ENCODE data around the gene NAPEPLD.
"Not testable (repeated sequence)": the region's sequence is repeated elsewhere in the genome, so short reads cannot be mapped to it uniquely, and the experiment has no call there.

Gene NAPEPLD

DNA sequence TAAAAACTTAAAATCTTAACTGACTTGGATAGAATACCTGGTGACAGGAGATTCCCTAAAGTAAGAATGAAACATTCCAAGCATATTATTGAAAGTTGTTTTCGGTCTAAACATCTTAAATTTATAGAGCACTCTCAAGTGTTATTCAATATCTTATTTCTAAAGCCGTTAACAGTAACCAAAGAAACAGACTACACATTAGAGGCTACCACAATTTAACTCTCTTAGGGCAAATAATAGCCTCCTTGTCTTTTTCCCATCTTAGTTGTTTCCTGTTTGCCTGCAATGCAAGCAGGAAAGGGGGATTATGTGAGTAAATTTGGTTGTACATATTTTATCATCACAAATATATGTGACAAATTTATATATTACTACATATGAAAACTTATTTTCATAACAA lies 31.4 kb downstream of the NAPEPLD start:
- H3K36me3 ChIP-seq = peaks cover 11% of the 10 kb centered on the region
- TF ChIP-seq CTCF (IDR thresholded peaks at IDR 0.05) = no peak
- no peaks in the 10 kb centered on the region for H3K9me3 ChIP-seq
- no peak overlapping the region for H3K27ac ChIP-seq
- H3K4me3 ChIP-seq (ENCODE audit: low read depth in 1 of 2, low read length in 1 of 2) = no peak overlapping the region
- no peaks in the 10 kb centered on the region for H3K4me1 ChIP-seq (ENCODE audit: control insufficient read depth in 1 of 2, insufficient read depth in 1 of 2, low read depth in 1 of 2, low read length in 1 of 2)
- H3K27me3 ChIP-seq = no peaks in the 10 kb centered on the region

- H3K9me3 ChIP-seq = no peaks in the 10 kb centered on the region
Measured at GRCh38 chr7:103116991-103117390, 31.9 kb downstream of the NAPEPLD start.

DNA sequence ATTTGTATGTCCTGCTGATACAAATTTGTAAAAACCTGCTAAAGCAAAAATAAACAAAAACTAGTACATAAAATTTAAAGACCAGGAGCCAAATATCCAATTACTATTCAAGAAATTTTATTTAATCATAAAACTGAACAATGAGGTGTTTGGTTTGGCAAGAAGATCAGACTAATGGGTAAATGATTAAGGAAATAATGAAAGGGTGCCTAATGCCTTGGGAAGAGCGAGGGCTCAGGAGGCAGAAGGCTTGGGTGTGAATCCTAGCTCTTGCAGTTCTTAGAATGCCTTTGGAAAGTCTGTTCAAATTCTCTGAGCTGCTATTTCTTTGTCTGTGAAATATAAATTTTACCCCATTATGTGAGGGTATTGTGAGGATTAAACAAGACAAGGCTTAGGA lies 32.4 kb downstream of the NAPEPLD start:
- Histone ChIP-seq H3K9me3 (no peaks in the 10 kb centered on the region), H3K36me3 (peaks cover 11% of the 10 kb centered on the region)

More at GRCh38 chr7:103116991-103117390, 31.9 kb downstream of the NAPEPLD start:
- Histone ChIP-seq H3K4me3 (ENCODE audit: low read depth in 1 of 2, low read length in 1 of 2) (no peak overlapping the region), H3K27ac (no peak overlapping the region), H3K36me3 (peaks cover 11% of the 10 kb centered on the region), H3K27me3 (no peaks in the 10 kb centered on the region), H3K4me1 (ENCODE audit: control insufficient read depth in 1 of 2, insufficient read depth in 1 of 2, low read depth in 1 of 2, low read length in 1 of 2) (no peaks in the 10 kb centered on the region)
- no peak for TF ChIP-seq CTCF (IDR thresholded peaks at IDR 0.05)

DNA sequence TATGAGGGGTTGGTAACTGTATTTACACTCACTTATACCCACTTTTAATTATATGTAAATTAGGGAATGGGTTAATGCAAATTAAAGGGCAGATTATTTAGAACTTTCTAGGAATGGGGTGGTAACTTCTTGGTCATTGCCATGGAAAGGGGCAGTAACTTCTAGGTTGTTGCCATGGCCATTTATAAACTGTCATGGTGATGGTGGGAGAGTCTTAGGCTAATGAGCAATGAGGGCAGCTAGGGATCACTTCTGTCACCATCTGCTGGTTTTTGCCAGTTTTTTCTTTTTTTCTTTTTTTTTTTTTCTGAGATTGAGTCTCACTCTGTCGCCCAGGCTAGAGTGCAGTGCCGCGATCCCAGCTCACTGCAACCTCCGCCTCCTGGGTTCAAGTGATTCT lies 33.1 kb downstream of the NAPEPLD start:
- H3K27me3 ChIP-seq = no peaks in the 10 kb centered on the region
- H3K9me3 ChIP-seq = no peaks in the 10 kb centered on the region
- no peak overlapping the region for H3K27ac ChIP-seq
- no peak for TF ChIP-seq CTCF (IDR thresholded peaks at IDR 0.05)
- H3K4me3 ChIP-seq (ENCODE audit: low read depth in 1 of 2, low read length in 1 of 2) = no peak overlapping the region
- peaks cover 5% of the 10 kb centered on the region for H3K36me3 ChIP-seq
- no peaks in the 10 kb centered on the region for H3K4me1 ChIP-seq (ENCODE audit: control insufficient read depth in 1 of 2, insufficient read depth in 1 of 2, low read depth in 1 of 2, low read length in 1 of 2)

More for the DNA sequence above, 32.4 kb downstream of the NAPEPLD start:
- H3K4me1 ChIP-seq (ENCODE audit: control insufficient read depth in 1 of 2, insufficient read depth in 1 of 2, low read depth in 1 of 2, low read length in 1 of 2) = no peaks in the 10 kb centered on the region
- H3K27ac ChIP-seq = no peak overlapping the region
- no peaks in the 10 kb centered on the region for H3K27me3 ChIP-seq
- H3K4me3 ChIP-seq (ENCODE audit: low read depth in 1 of 2, low read length in 1 of 2) = no peak overlapping the region
- TF ChIP-seq CTCF (IDR thresholded peaks at IDR 0.05) = no peak

DNA sequence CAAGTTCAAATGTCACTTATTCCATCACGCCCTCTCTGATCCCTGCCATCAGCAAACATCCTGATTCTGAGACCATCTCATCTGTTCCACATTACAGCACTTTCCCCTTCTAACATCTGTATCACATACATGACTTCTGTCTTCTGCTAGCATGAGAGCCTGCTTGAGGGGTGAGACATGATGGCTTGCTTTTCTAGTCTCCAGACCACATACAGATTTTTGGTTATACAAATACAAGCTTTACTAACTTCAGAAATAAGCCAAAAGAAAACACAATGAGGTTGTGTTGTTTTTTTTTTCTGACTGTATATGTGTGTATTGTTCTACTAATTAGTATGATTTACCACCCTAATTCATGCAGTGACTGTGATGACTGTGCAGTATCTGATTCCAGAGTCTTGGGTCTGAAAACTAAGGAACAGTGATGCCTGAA lies 34.3 kb downstream of the NAPEPLD start:
- no peak overlapping the region for H3K27ac ChIP-seq
- peaks cover 2% of the 10 kb centered on the region for H3K36me3 ChIP-seq
- no peaks in the 10 kb centered on the region for H3K4me1 ChIP-seq (ENCODE audit: control insufficient read depth in 1 of 2, insufficient read depth in 1 of 2, low read depth in 1 of 2, low read length in 1 of 2)
- no peak for TF ChIP-seq CTCF (IDR thresholded peaks at IDR 0.05)
- H3K27me3 ChIP-seq = no peaks in the 10 kb centered on the region
- H3K9me3 ChIP-seq = no peaks in the 10 kb centered on the region
- no peak overlapping the region for H3K4me3 ChIP-seq (ENCODE audit: low read depth in 1 of 2, low read length in 1 of 2)

DNA sequence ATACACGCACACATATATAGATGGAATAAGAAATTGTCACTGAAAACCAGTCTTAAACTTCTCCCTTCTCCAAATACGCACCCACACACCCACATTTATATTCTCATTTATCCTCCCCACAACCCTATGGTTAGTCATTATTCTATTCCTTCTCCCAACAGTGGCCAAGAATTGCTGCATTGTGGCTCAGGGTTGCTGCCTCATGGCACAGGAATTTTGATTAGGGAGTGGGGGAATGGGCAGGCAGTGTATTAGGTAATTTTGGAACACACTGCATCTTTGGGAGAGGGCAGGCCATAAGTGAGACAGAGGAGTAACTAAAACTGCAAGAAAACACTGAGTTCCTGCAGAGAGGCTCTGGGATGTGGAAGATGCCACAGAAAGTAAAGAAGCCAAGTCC lies 35.7 kb downstream of the NAPEPLD start:
- Histone ChIP-seq H3K4me3 (ENCODE audit: low read depth in 1 of 2, low read length in 1 of 2) (no peak overlapping the region), H3K27me3 (no peaks in the 10 kb centered on the region), H3K36me3 (no peaks in the 10 kb centered on the region), H3K9me3 (no peaks in the 10 kb centered on the region), H3K27ac (no peak overlapping the region), H3K4me1 (ENCODE audit: control insufficient read depth in 1 of 2, insufficient read depth in 1 of 2, low read depth in 1 of 2, low read length in 1 of 2) (no peaks in the 10 kb centered on the region)
- TF ChIP-seq CTCF (IDR thresholded peaks at IDR 0.05) = no peak

GRCh38 chr7:103106703-103107070 lies 42.2 kb downstream of the NAPEPLD start:
- not testable (repeated sequence) for H3K36me3 ChIP-seq; H3K27ac ChIP-seq; H3K27me3 ChIP-seq; H3K4me3 ChIP-seq (ENCODE audit: low read depth in 1 of 2, low read length in 1 of 2); H3K4me1 ChIP-seq (ENCODE audit: control insufficient read depth in 1 of 2, insufficient read depth in 1 of 2, low read depth in 1 of 2, low read length in 1 of 2); H3K9me3 ChIP-seq
